Measurements from ENCODE around the gene SPARC.

SPARC gene

GRCh38 chr5:151618907-151619306 lies 67.8 kb downstream of the SPARC start:
- DNase-seq: no peak

- DNase-seq: no peak
Measured at GRCh38 chr5:151617841-151618710, 68.6 kb downstream of the SPARC start.

DNA sequence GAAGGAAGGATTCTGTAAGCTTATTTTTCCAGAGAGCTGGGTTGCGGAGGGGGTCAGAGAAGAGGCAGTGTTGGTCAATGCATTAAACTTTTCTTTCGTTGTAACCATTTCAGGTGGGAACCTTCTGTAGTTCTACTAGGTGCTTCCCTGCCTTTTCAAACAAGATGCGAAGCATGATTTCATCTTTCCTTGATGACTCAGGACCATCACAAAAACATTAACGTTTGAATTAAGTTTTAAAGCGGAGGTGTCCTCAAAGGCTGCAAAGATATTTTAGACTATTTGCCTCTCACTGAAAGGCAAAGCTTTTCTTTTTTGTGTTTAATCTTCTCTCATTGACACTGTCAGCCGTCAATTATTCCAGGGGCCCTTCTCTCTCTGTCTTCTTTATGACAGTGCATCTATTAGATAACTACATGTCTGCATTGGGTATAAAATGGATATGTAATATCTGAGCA lies 69.3 kb downstream of the SPARC start:
- no peak for DNase-seq

DNA sequence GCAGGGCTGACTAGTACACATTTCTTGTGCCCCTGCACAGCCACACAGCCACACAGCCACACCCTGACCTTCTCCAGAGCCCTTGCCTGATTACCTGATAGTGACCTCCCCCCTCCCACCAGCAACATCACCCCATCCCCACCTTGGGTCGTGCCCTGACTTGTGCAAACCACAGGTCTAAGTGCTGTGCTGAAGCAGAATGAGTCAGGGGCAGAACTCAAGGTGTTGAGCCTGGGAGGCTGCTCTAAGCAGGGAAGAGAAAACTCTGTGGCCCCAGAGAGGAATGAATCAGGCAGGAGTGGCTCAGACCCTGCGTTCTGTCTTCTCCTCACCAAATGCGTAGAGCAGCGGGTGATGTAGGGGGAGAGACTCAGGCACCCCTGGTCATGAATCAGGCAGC lies 71.3 kb downstream of the SPARC start:
- no peak for DNase-seq

- no peak for DNase-seq
Measured at GRCh38 chr5:151614565-151614964, 72.2 kb downstream of the SPARC start.

DNA sequence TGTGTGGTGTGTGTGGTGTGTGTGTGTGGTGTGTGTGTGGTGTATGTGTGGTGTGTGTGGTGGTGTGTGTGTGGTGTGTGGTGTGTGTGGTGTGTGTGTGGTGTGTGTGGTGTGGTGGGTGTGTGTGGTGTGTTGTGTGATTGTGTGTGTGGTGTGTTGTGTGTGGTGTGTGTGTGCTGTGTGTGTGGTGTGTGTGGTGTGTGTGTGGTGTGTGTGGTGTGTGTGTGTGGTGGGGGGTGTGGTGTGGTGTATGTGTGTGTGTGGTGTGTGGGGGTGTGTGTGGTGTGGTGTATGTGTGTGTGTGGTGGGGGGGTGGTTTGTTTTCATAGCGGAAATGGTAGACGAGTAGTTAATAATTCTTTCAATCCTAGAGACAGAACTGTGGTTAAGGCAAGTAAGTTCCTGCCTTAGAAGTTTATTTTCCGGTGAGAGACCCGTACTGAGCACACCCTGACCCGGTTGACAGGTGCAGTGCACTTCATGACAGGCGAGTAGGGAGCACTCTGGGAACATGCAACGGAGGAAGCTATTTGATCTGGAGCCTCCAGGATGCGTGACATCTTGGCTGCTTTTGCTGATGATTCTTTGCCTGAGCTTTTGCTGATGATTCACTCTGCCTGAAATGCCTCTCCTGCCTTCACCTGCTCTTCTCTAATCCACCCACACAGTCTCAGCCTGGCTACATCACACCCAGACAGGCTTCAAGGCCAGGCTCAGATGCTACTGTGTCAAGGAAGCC lies 73.9 kb downstream of the SPARC start:
- DNase-seq: no peak

GRCh38 chr5:151611127-151611775 lies 75.5 kb downstream of the SPARC start:
- DNase-seq: no peak

Data from suppressor macrophage treated with lipopolysaccharide for 4 hours (primary cell).